Lower leg skin (tissue), 4 donors: ENCODE results near the gene MYO9B. TPM values are rescaled to one million over a fixed set of nuclear protein-coding genes. Genes with fewer than 3 reads are reported as not detected.

Experiments used
- DNase-seq, 2 donors: peaks; one replicate each; pipeline ENCODE4 v3.0.0-alpha.2; 2019; ENCODE audit warnings: low spot score in 2 of 2
- H3K4me3 ChIP-seq: fragments of 200-600 bp; sonication (generic); 2 replicates; pipeline ENCODE4 v1.5.1; 2017; ENCODE audit warnings: mild to moderate bottlenecking, low read depth; ENCODE audit not compliant: poor library complexity, severe bottlenecking
- POLR2A ChIP-seq, 2 donors: fragments of 450-650 bp; IDR thresholded peaks; one replicate each; pipeline ENCODE4 v1.6.1; 2016 to 2017; ENCODE audit warnings: antibody characterized with exemption in 2 of 2, mild to moderate bottlenecking in 1 of 2, moderate library complexity in 1 of 2
- WGBS, 2 donors: methylation state at CpG; one replicate each; pipeline ENCODE4 v1.1.5; 2018; 5-methylcytosine and 5-hydroxymethylcytosine counted together
- intact Hi-C: fragments of 100-400 bp; cut with DNase I; formaldehyde crosslinking; loops from one replicate; pipeline ENCODE4 v1.15.0; 2023; ENCODE audit warnings: low total_unique reads
- total RNA-seq, 4 donors: library from RNA; depleted of rRNA; stranded (reverse); fragments of >200 nt; gene quantifications; one replicate each; pipeline ENCODE4 v1.1.0, GENCODE V29; 2016
- TF ChIP-seq, protein P1 (sequence below), 3 donors: fragments of 450-650 bp; IDR thresholded peaks; one replicate each; pipeline ENCODE4 v1.5.1; 2016; ENCODE audit warnings: antibody characterized with exemption in 3 of 3, mild to moderate bottlenecking in 3 of 3, moderate library complexity in 2 of 3

The MYO9B gene
- total RNA-seq, 4 donors from 2014 or later = 29.2 to 63.1 (median 43.5) TPM

DNA sequence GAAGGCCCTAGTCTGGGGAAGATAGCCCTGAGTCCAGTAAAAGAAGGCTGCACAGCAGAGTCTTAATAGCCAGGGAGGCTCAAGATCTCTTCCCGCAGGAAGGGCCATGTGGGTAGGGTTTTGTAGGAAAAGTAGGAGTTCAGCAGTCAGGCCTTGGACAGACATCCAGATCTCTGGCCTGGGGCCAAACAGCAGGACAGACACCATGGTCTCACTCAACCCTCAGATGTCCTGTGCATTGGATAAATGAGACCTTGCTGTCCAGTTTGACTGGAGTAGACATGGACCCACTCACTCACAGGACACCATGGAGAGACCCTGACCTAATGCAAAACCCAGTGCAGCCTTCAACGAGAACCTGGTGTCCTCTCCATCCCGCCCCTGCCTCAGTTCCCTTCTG, 154.3 kb downstream of the MYO9B start:
- H3K4me3 ChIP-seq = no peak overlapping the region
- DNase-seq = peak in 1 of 2 donors; percentile 82
- TF ChIP-seq, protein P1, sequence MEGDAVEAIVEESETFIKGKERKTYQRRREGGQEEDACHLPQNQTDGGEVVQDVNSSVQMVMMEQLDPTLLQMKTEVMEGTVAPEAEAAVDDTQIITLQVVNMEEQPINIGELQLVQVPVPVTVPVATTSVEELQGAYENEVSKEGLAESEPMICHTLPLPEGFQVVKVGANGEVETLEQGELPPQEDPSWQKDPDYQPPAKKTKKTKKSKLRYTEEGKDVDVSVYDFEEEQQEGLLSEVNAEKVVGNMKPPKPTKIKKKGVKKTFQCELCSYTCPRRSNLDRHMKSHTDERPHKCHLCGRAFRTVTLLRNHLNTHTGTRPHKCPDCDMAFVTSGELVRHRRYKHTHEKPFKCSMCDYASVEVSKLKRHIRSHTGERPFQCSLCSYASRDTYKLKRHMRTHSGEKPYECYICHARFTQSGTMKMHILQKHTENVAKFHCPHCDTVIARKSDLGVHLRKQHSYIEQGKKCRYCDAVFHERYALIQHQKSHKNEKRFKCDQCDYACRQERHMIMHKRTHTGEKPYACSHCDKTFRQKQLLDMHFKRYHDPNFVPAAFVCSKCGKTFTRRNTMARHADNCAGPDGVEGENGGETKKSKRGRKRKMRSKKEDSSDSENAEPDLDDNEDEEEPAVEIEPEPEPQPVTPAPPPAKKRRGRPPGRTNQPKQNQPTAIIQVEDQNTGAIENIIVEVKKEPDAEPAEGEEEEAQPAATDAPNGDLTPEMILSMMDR (IDR thresholded peaks at IDR 0.05) = no peak
- no peak for TF ChIP-seq POLR2A (IDR thresholded peaks at IDR 0.05)
- WGBS, 2 donors = 96 to 100% methylated on average over 3 of the region's 3 CpGs
- intact Hi-C loops = no loop called here

DNA sequence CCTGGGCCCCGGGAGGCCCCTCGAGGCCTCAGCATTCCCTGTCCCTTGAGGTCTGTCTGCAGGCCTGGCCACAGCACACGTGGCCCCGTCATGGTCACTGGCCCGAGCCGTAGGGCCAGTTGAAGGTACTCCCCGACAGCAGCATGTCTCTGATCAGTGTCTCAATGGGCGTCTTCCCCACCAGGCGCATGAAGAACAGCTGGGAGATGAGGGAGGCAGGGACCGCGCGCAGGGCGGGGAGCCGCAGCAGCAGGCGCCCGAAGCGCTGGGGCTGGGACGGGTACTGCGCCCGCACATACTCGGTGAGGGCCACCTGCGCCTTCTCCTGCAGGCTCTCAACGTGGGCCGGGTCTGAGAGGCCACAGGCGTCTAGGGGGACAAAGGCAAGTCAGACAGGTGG, 156.7 kb downstream of the MYO9B start:
- TF ChIP-seq POLR2A (IDR thresholded peaks at IDR 0.05) = no peak
- TF ChIP-seq, protein P1 (IDR thresholded peaks at IDR 0.05) = no peak
- 89 to 94% methylated on average over 25 of the region's 25 CpGs for WGBS, 2 donors
- no peak overlapping the region for H3K4me3 ChIP-seq
- intact Hi-C loops = no loop called here
- no peak for DNase-seq

DNA sequence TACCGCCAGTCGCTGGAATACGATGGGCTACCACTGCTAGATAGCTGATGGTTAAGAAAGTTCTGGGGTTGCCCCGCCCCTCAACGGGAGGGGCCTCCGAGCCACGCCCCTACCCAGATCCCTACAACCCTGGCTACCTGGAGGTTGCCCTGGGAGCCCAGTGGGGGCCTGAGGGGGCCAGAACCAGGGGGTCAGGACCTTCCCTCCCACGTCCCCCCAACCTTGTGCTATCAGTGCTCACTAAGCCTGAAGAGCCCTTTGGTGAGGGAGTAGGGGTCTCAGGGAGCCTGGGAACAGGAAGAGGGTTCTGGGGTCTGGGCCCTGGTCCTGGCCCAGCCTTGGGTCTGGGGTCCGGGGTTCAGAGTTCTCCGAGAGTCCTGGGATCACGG, 159.3 kb downstream of the MYO9B start:
- TF ChIP-seq, protein P1 (IDR thresholded peaks at IDR 0.05) = no peak
- TF ChIP-seq POLR2A (IDR thresholded peaks at IDR 0.05) = no peak
- no peak for DNase-seq
- H3K4me3 ChIP-seq = no peak overlapping the region
- intact Hi-C loops = no loop called here
- 23 to 35% methylated on average over 10 to 11 of the region's 11 CpGs for WGBS, 2 donors

DNA sequence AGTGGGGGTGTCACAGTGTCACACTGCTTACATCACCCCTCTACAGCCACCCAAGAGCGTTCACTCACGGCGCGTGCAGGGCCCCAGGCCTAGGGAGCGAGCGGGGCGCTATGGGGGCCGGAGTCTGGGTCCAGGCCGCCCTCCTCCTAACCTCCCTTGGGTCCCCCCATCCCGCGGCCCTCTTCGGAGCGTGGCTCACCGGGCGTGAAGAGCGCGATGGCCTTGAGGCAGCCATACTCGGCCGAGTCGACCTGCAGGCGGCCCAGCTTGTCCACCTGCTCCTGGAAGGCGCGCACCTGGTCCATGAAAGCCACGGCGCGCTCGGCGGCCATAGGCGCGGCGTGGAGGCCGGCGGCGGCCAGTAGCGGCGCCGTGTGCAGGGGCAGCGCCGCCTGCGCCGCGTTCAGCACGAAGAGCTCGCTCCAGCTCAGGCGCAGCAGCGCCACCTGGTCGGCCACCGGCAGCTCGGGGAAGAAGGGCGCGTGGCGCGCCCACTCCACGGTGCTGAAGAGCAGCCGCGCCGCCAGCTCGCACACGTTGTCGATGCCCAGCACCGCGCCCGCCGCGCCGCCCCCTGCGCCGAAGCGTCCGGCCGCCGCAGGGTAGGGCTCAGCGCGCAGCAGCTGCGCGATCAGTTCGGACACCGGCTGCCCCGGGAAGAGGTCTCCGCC, 159.9 kb downstream of the MYO9B start:
- intact Hi-C loops = no loop called here
- no peak for TF ChIP-seq POLR2A (IDR thresholded peaks at IDR 0.05)
- TF ChIP-seq, protein P1 (IDR thresholded peaks at IDR 0.05) = no peak
- H3K4me3 ChIP-seq = no peak overlapping the region
- 30 to 37% methylated on average over 7 to 18 of the region's 80 CpGs for WGBS, 2 donors
- no peak for DNase-seq

DNA sequence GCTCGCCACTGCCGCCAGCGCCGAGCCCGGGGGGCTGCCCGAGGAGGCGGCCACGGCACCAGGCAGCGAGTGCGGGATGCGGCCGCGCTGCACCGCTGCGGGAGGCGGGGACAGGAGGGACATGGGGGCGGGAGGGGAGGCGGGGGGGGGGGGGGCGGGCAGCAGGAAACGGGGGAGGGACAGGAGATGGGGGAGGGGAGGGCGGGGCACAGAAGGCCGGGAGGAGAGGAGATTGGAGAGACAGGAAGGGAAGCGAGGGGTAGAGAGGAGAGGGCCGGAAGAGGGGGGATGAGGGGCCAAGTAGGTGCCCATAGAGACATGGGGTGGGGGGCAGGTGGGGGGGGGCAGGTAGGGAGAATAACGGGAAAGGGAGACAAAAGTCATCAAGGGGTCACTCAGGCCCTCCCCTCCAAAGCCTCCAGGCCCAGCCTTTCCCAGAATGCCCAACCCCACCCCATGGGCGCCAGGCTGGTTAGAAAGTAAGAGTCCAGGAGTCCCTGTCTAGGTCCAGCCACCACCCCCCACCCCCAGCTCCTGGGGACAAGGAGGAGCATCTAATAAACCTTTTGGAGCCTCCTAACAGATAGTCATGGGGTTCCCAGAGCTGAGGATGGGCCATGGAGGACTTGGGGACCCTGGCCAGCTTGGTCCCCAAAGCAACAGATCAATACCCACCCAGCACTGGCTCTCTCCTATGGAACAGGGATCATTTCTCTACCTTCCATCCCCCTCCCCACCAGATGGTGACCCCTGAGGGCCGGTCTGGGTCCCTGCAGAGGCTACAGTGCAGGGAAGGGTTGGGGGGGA, 160.6 kb downstream of the MYO9B start:
- WGBS, 2 donors = 10 to 38% methylated on average over 4 to 8 of the region's 27 CpGs
- no peak for DNase-seq
- H3K4me3 ChIP-seq = no peak overlapping the region
- TF ChIP-seq, protein P1 (IDR thresholded peaks at IDR 0.05) = no peak
- no peak for TF ChIP-seq POLR2A (IDR thresholded peaks at IDR 0.05)
- intact Hi-C loops = no loop called here
